Kidney (tissue), 14 donors: ENCODE results near the gene RPTOR. TPM values are rescaled to one million over a fixed set of nuclear protein-coding genes. Genes with fewer than 3 reads are reported as not detected.

Experiments
- DNase-seq, 5 donors: peaks; one replicate each; pipeline ENCODE4 v3.0.0-alpha.2; 2013 to 2020
- FAIRE-seq: peaks from 2 replicates; lab custom pipeline; 2012; peaks lifted over from hg19 to GRCh38; lab: Jason Lieb, UNC
- H3K27ac ChIP-seq, 2 donors: one replicate each; pipeline ENCODE4 v1.7.0; 2013; ENCODE audit warnings: low read depth in 2 of 2, low read length in 2 of 2, inconsistent platforms in 1 of 2
- H3K27me3 ChIP-seq: one replicate; pipeline ENCODE4 v1.7.1; 2013; ENCODE audit warnings: low read length, inconsistent platforms; ENCODE audit not compliant: control insufficient read depth, insufficient read depth
- H3K36me3 ChIP-seq, 3 donors: one replicate each; pipeline versions ENCODE4 v1.7.0 to v1.7.1; 2013; ENCODE audit warnings: low read length in 3 of 3, control low read depth in 1 of 3, inconsistent platforms in 1 of 3; ENCODE audit not compliant: insufficient read depth in 3 of 3, control insufficient read depth in 2 of 3
- H3K4me1 ChIP-seq, 3 donors: one replicate each; pipeline versions ENCODE4 v1.7.0 to v1.7.1; 2013; ENCODE audit warnings: low read length in 3 of 3, inconsistent platforms in 1 of 3, low read depth in 1 of 3; ENCODE audit not compliant: control insufficient read depth in 2 of 3, insufficient read depth in 2 of 3
- H3K4me3 ChIP-seq, 3 donors: one replicate each; pipeline versions ENCODE4 v1.7.0 to v1.8.1; 2013; ENCODE audit warnings: low read length in 3 of 3, control low read depth in 1 of 3, inconsistent platforms in 1 of 3
- H3K9ac ChIP-seq, 3 donors: one replicate each; pipeline versions ENCODE4 v1.7.0 to v1.7.1; 2013; ENCODE audit warnings: low read length in 3 of 3, control low read depth in 1 of 3, inconsistent platforms in 1 of 3
- H3K9me3 ChIP-seq, 3 donors: one replicate each; pipeline versions ENCODE4 v1.7.0 to v1.7.1; 2013; ENCODE audit warnings: low read length in 3 of 3, control low read depth in 1 of 3, inconsistent platforms in 1 of 3; ENCODE audit not compliant: control insufficient read depth in 2 of 3, insufficient read depth in 1 of 3
- CTCF ChIP-seq: IDR thresholded peaks from 3 replicates; pipeline ENCODE4 v1.5.1; 2012; ENCODE audit warnings: mild to moderate bottlenecking, moderate library complexity, borderline replicate concordance; ENCODE audit not compliant: insufficient read depth; ENCODE audit errors: extremely low read depth
- intact Hi-C: fragments of 100-400 bp; cut with DNase I; formaldehyde crosslinking; loops from one replicate; pipeline ENCODE4 v1.11.1; 2022
- polyA plus RNA-seq: library from polyadenylated mRNA; stranded (reverse); fragments of 350-450 nt; fragmentation: Illumina TruSeq; extraction: RNeasy Lipid Tissue Mini Kit (QIAGEN cat#74804); gene quantifications from one replicate; pipeline ENCODE4 v1.2.3, GENCODE V29; 2014; ENCODE audit warnings: low read depth, low replicate concordance; ENCODE audit not compliant: insufficient read depth
- total RNA-seq: library from RNA; stranded (reverse); fragmentation: NEBNext Ultra II Directional; extraction: Animal tissue kit (Norgen Biotek cat#: 25700); gene quantifications from one replicate; pipeline ENCODE4 v1.2.1, GENCODE V29; 2021
- donor health status: control.
- donor health status: control.
- donor health status: control.
- donor health status: control.
- donor health status: control.
- donor health status: DM: yes; HTN: yes; CAD: no.
- donor health status: Normal renal cell carcinoma (clear cell type).

The RPTOR gene
- total and polyA plus RNA-seq, 2 donors from 2014 or later: 5.5 to 37.6 TPM

- Histone ChIP-seq H3K36me3 (peaks cover 3 to 4% (median 4%) of the 10 kb centered on the region in 3 donors), H3K4me1 (peaks cover 0 to 2% (median 0%) of the 10 kb centered on the region in 3 donors), H3K27ac (no peak overlapping the region), H3K9me3 (no peaks in the 10 kb centered on the region), H3K4me3 (no peak overlapping the region), H3K9ac (no peak overlapping the region), H3K27me3 (no peaks in the 10 kb centered on the region)
- DNase-seq (peak in 2 of 5 donors; percentile 1 to 42), FAIRE-seq (no peak)
- intact Hi-C loops: no loop called here
- TF ChIP-seq CTCF: no peak
Measured at GRCh38 chr17:80824549-80825470, 280.2 kb downstream of the RPTOR start.

GRCh38 chr17:80825471-80826345 lies 281.1 kb downstream of the RPTOR start:
- FAIRE-seq: no peak
- TF ChIP-seq CTCF: no peak
- DNase-seq: peak in 2 of 5 donors; percentile 24 to 56
- no peak overlapping the region for H3K4me3 ChIP-seq
- H3K9me3 ChIP-seq: no peaks in the 10 kb centered on the region
- H3K27me3 ChIP-seq: no peaks in the 10 kb centered on the region
- intact Hi-C loops: no loop called here
- no peak overlapping the region for H3K9ac ChIP-seq
- H3K27ac ChIP-seq: no peak overlapping the region
- H3K36me3 ChIP-seq: peaks cover 3 to 4% (median 4%) of the 10 kb centered on the region in 3 donors
- peaks cover 0 to 2% (median 0%) of the 10 kb centered on the region in 3 donors for H3K4me1 ChIP-seq

GRCh38 chr17:80826346-80826954 lies 281.8 kb downstream of the RPTOR start:
- Histone ChIP-seq H3K9ac (no peak overlapping the region), H3K4me3 (no peak overlapping the region), H3K9me3 (no peaks in the 10 kb centered on the region), H3K27me3 (no peaks in the 10 kb centered on the region), H3K4me1 (peaks cover 0 to 2% (median 0%) of the 10 kb centered on the region in 3 donors), H3K27ac (no peak overlapping the region), H3K36me3 (peaks cover 3 to 4% (median 4%) of the 10 kb centered on the region in 3 donors)
- no peak for TF ChIP-seq CTCF
- peak in 2 of 5 donors; percentile 23 to 72 for DNase-seq
- FAIRE-seq: no peak
- intact Hi-C loops: no loop called here
